ENCODE measurements around the gene CSH2. TPM values are rescaled to one million over a fixed set of nuclear protein-coding genes. Genes with fewer than 3 reads are reported as not detected.
"Not testable (repeated sequence)": the region's sequence is repeated elsewhere in the genome, so short reads cannot be mapped to it uniquely, and the experiment has no call there.

CSH2 gene
- not detected in 2 replicates for total RNA-seq (ENCODE audit: low replicate concordance)

DNA sequence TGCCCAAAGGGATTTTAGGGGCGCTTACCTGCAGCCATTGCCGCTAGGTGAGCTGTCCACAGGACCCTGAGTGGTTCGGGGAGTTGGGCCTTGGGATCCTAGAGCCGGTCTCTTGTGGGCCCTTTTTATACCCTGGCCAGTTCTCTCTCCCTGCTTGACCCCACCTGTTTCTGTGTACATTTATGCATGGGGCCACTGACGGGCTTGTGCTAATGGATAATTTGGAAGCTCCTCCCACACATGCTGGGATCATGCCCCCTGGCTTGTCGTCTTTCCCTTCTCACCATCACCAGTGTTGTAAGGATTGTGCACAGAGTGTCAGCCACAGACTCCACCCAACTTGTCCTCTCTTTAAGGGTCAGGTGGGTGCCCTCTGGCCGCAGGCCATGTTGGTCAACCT lies at the start of gene CSH2:
CSH2 (minus strand) TSS at position 101 of the 400 bp plus-strand sequence; CDS start at position 38, 63 bp downstream.
- not testable (repeated sequence) for H3K36me3 ChIP-seq; H3K9me3 Mint-ChIP-seq; H3K4me1 Mint-ChIP-seq; H2AFZ ChIP-seq (replicated peaks); H3K4me1 ChIP-seq; H3K9me3 ChIP-seq (ENCODE audit: low read depth); H3K9ac ChIP-seq; H3K79me2 ChIP-seq (ENCODE audit: low read depth); DNase-seq (ENCODE audit: low spot score); H3K4me3 Mint-ChIP-seq; H3K27me3 Mint-ChIP-seq (ENCODE audit: insufficient read depth, low read depth); H3K27ac ChIP-seq; H4K20me1 ChIP-seq (ENCODE audit: low read depth); H3F3A ChIP-seq (ENCODE audit: low read depth); H3K36me3 Mint-ChIP-seq; H3K27me3 ChIP-seq; H3K27ac Mint-ChIP-seq; H3K4me2 ChIP-seq; H3K4me3 ChIP-seq

DNA sequence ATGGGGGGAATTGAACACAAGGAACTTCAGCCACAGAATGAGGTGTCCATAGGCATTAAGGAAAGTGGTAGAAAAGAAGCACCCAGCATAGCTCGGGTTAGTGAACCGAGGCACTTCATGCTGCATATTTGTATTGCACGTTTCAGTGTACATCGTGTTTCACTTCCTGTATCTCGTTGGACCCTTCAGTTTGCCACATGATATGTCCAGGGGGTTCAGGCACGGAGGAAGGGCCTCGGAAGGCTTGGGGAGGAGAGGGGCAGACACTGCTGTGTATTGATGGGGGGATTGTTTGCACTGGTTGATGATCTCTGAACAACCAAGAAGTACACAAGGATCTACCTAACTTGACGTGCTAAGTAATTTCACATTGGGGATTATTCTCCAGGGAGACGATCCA lies 48.9 kb upstream of the CSH2 start:
- not testable (repeated sequence) for H4K20me1 ChIP-seq (ENCODE audit: low read depth); DNase-seq (ENCODE audit: low spot score); H3K27ac ChIP-seq; H3K36me3 ChIP-seq; H3K4me2 ChIP-seq; H3K27me3 ChIP-seq; H3K4me1 ChIP-seq; H3K79me2 ChIP-seq (ENCODE audit: low read depth); H3K36me3 Mint-ChIP-seq; H3K4me3 ChIP-seq; H2AFZ ChIP-seq (replicated peaks); H3K9ac ChIP-seq; H3K9me3 Mint-ChIP-seq; H3K27ac Mint-ChIP-seq; H3K9me3 ChIP-seq (ENCODE audit: low read depth); H3K4me3 Mint-ChIP-seq; H3F3A ChIP-seq (ENCODE audit: low read depth)
- peaks cover 11% of the 10 kb centered on the region for H3K4me1 Mint-ChIP-seq
- peaks cover 16% of the 10 kb centered on the region for H3K27me3 Mint-ChIP-seq (ENCODE audit: insufficient read depth, low read depth)

GRCh38 chr17:63920779-63921178 lies 47.3 kb upstream of the CSH2 start:
- not testable (repeated sequence) for H3K4me3 Mint-ChIP-seq; H3K4me1 ChIP-seq; H3K79me2 ChIP-seq (ENCODE audit: low read depth); H3F3A ChIP-seq (ENCODE audit: low read depth); H3K27ac ChIP-seq; H3K36me3 ChIP-seq; H3K27ac Mint-ChIP-seq; H3K27me3 ChIP-seq; H2AFZ ChIP-seq (replicated peaks); H3K9me3 ChIP-seq (ENCODE audit: low read depth); H3K4me3 ChIP-seq; H3K9me3 Mint-ChIP-seq; DNase-seq (ENCODE audit: low spot score); H3K9ac ChIP-seq; H4K20me1 ChIP-seq (ENCODE audit: low read depth); H3K4me2 ChIP-seq; H3K36me3 Mint-ChIP-seq
- peaks cover 11% of the 10 kb centered on the region for H3K4me1 Mint-ChIP-seq
- H3K27me3 Mint-ChIP-seq (ENCODE audit: insufficient read depth, low read depth): peaks cover 16% of the 10 kb centered on the region

DNA sequence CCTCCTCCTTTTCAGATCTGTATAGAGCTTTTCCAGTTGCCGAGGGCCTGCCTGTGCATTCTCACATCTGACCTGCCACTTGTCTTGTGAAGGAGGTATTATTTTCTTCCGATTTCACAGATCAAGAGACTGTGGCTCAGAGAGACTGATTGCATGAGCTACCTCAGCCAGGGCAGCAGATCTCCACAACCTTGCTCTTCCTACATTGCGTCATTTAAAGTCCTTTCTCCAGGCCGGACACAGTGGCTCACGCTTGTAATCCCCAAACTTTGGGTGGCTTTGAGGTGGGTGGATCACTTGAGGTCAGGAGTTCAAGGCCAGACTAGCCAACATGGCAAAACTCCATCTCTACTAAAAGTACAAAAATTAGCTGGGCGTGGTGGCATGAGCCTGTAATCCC lies 46.6 kb upstream of the CSH2 start:
- H3K27ac Mint-ChIP-seq: not testable (repeated sequence)

GRCh38 chr17:63919311-63919723 lies 45.8 kb upstream of the CSH2 start:
- DNase-seq (ENCODE audit: low spot score): peak; percentile 75
- H3K4me1 ChIP-seq: no peaks in the 10 kb centered on the region
- no peak overlapping the region for H3K27ac ChIP-seq
- Mint-ChIP-seq H3K36me3 (no peaks in the 10 kb centered on the region), H3K27me3 (ENCODE audit: insufficient read depth, low read depth) (peaks cover 13% of the 10 kb centered on the region), H3K4me1 (peaks cover 11% of the 10 kb centered on the region), H3K9me3 (no peaks in the 10 kb centered on the region), H3K27ac (no peak overlapping the region), H3K4me3 (no peak overlapping the region)
- H3K9me3 ChIP-seq (ENCODE audit: low read depth): no peaks in the 10 kb centered on the region
- peaks cover 6% of the 10 kb centered on the region for H3F3A ChIP-seq (ENCODE audit: low read depth)
- H3K79me2 ChIP-seq (ENCODE audit: low read depth): no peaks in the 10 kb centered on the region
- H2AFZ ChIP-seq (replicated peaks): peak overlapping the region; percentile 89
- TF ChIP-seq, protein P1, sequence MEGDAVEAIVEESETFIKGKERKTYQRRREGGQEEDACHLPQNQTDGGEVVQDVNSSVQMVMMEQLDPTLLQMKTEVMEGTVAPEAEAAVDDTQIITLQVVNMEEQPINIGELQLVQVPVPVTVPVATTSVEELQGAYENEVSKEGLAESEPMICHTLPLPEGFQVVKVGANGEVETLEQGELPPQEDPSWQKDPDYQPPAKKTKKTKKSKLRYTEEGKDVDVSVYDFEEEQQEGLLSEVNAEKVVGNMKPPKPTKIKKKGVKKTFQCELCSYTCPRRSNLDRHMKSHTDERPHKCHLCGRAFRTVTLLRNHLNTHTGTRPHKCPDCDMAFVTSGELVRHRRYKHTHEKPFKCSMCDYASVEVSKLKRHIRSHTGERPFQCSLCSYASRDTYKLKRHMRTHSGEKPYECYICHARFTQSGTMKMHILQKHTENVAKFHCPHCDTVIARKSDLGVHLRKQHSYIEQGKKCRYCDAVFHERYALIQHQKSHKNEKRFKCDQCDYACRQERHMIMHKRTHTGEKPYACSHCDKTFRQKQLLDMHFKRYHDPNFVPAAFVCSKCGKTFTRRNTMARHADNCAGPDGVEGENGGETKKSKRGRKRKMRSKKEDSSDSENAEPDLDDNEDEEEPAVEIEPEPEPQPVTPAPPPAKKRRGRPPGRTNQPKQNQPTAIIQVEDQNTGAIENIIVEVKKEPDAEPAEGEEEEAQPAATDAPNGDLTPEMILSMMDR (IDR thresholded peaks at IDR 0.05): peak; percentile 85
- TF ChIP-seq EZH2 (IDR thresholded peaks at IDR 0.05) (no peak), EZH2phosphoT487 (IDR thresholded peaks at IDR 0.05) (no peak)
- H3K36me3 ChIP-seq: no peaks in the 10 kb centered on the region
- H3K27me3 ChIP-seq: peaks cover 4% of the 10 kb centered on the region
- no peak overlapping the region for H3K9ac ChIP-seq
- no peaks in the 10 kb centered on the region for H4K20me1 ChIP-seq (ENCODE audit: low read depth)
- H3K4me3 ChIP-seq: no peak overlapping the region
- no peak overlapping the region for H3K4me2 ChIP-seq

More for the DNA sequence above, 46.6 kb upstream of the CSH2 start:
- not testable (repeated sequence) for H3K9ac ChIP-seq; H3K36me3 Mint-ChIP-seq; DNase-seq (ENCODE audit: low spot score); H3K27ac ChIP-seq; H2AFZ ChIP-seq (replicated peaks); H3K36me3 ChIP-seq; H3K9me3 ChIP-seq (ENCODE audit: low read depth); H3K79me2 ChIP-seq (ENCODE audit: low read depth); H3K4me3 ChIP-seq; H3K4me2 ChIP-seq; H4K20me1 ChIP-seq (ENCODE audit: low read depth); H3K9me3 Mint-ChIP-seq; H3K27me3 ChIP-seq; H3K4me3 Mint-ChIP-seq; H3K4me1 ChIP-seq; H3F3A ChIP-seq (ENCODE audit: low read depth)
- Mint-ChIP-seq H3K4me1 (peaks cover 11% of the 10 kb centered on the region), H3K27me3 (ENCODE audit: insufficient read depth, low read depth) (peaks cover 16% of the 10 kb centered on the region)

- not testable (repeated sequence) for H3K36me3 Mint-ChIP-seq; H3K4me1 ChIP-seq; H3K9me3 ChIP-seq (ENCODE audit: low read depth); H4K20me1 ChIP-seq (ENCODE audit: low read depth); H3K4me3 Mint-ChIP-seq; H3K9ac ChIP-seq; H3K27ac ChIP-seq; H3K9me3 Mint-ChIP-seq; DNase-seq (ENCODE audit: low spot score); H3K4me3 ChIP-seq; H3F3A ChIP-seq (ENCODE audit: low read depth); H3K79me2 ChIP-seq (ENCODE audit: low read depth); H3K27me3 ChIP-seq; H3K36me3 ChIP-seq; H3K27ac Mint-ChIP-seq
- Mint-ChIP-seq H3K4me1 (peaks cover 11% of the 10 kb centered on the region), H3K27me3 (ENCODE audit: insufficient read depth, low read depth) (peaks cover 13% of the 10 kb centered on the region)
- Histone ChIP-seq H2AFZ (replicated peaks) (peak within 1 kb of the TSS; percentile 89), H3K4me2 (peak within 1 kb of the TSS; percentile 49)
Observed at GRCh38 chr17:63918789-63919305, 45.4 kb upstream of the CSH2 start, which contains the start of gene GH1. Gene GH1, minus strand, starts transcription at chr17:63918839. Its CDS starts 63 bp downstream, at chr17:63918776.

Measured in neural progenitor cell (in vitro differentiated cells).